ENCODE data around the gene CADM2. TPM values are rescaled to one million over a fixed set of nuclear protein-coding genes. Genes with fewer than 3 reads are reported as not detected.
A peak's percentile ranks its signal among the peaks of the same experiment; 100 is the strongest.

The CADM2 gene
- polyA plus RNA-seq, 3 donors: 0.45 to 0.87 (median 0.83) TPM

DNA sequence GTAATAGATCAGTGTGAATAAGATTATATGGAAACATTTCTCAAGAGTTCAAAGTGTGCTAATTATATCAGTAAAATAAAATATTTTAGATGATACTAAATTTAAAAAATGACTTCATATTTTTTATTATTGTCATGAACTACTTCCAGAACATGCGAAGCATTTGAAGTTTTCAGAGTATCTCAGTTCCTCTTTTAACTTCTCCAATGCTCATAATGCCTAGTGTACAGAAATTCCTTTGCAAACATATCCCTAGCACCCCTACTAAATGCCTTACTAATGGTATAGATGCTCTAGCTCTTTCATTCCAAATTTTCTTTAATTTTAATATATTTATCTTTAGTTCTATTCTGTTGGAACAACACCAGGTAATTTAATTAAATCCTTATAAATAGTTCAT, 580.4 kb downstream of the CADM2 start:
- DNase-seq (ENCODE audit: low read depth in 3 of 3, low spot score in 2 of 3): no peak

DNA sequence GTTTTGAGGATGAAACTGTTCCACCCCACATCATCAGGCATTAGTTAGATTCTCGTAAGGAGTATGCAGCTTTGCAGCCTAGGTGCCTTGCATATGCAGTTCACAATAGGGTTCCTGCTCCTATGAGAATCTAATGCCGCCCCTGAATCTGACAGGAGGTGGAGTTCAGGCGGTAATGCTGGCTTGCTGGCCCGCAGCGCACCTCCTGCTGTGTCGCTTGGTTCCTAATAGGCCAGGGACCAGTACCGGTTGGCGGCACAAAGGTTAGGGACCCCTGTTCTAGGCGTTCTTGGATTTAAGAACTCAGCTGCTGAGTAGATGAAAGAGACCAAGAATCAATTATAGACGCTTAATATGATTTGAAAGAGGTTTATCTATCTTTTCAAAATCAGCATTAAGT, 595.4 kb downstream of the CADM2 start:
- no peak for DNase-seq (ENCODE audit: low read depth in 3 of 3, low spot score in 2 of 3)

DNA sequence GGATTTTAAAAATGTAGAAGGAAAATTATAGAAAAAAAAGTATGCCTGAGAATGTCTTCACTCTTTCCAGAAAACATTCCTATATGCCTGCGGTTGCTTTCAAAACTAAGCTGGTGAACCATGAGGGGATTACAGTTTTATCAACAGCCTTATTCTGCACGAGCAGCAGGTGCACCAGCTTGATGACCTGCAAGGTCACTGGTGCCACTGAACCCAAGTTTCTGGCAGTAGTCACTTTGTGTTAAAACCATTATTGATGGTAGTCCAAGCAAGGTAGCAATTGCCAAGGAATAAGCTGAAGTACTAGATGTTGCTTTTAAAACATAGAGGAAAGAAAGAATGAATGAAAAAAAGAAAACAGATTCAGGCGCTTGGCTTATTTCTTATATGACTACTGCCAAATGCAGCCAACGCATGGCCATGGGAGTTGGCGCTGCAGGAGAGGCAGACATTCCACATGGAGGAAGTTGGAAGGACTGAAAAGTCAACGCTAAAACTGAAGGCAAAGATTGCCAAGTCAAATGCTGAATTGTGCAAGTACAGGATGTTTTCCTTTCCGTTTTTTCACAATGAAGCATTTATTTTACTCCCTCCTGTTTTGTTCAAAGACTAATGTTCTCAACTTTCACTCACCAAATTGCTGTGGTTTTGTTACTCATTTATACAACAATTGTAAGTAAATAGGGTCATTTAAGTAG, 601.4 kb downstream of the CADM2 start:
- no peak for DNase-seq (ENCODE audit: low read depth in 3 of 3, low spot score in 2 of 3)

DNA sequence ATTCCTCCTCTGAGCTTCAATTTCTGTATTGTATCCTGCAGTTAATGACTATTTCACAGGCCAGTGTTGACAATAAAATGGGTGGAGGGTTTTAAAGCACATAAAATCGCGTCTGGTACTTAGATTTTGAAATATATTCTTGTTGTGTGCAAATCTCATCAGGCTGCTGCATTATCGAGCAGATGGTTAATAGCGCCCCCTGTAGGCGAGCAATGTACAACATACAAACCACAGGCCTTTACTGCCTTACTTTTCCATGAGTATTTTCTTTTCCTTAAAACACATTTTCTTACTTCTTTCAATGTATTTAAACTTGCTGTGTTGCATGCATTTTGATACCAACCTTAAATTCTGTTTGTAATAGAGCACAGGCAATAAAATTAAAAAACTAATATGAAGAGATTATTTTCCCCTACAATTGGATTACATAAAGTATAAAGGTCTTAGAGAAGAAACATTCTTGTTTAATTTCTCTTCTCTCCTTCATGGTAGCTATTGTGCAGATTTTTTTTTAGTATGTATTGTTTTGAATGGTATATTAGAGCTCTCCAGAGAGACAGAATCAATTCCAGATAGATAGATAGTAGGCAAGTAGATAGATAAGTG, 608.4 kb downstream of the CADM2 start:
- no peak for DNase-seq (ENCODE audit: low read depth in 3 of 3, low spot score in 2 of 3)

DNA sequence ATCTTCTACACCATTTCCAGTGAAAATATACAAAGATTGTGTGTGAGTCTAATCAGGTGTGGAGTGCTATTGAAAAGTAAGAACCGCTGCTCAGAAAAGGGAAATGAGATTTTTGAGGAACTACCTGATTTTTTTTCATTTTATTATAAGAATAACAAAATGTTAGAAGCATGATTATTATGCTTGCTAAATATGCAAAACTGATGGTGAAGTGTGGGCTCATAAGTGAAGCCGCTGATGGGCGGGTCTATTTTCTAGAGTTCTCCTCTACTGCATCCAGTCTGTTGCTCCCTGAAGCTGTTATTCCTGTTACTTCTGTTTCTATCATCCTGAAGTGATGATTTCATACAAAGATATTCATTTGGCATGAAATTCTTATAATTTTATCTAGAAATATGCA, 612.0 kb downstream of the CADM2 start:
- DNase-seq (ENCODE audit: low read depth in 3 of 3, low spot score in 2 of 3): no peak

DNA sequence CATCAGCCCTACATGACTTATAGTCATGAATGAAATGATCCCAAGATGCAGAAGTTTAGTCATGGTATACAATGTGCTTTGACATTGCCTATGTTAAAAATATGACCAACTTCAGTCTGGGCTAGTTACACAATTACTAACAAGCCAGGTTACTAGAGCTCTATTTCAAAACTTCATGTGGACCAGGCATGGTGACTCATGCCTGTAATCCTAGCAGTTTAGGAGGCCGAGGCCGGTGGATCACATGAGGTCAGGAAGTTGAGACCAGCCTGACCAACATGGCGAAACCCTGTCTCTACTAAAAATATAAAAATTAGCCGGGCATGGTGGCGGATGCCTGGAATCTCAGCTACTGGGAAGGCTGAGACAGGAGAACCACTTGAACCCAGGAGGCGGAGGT, 613.0 kb downstream of the CADM2 start:
- no peak for DNase-seq (ENCODE audit: low read depth in 3 of 3, low spot score in 2 of 3)

DNA sequence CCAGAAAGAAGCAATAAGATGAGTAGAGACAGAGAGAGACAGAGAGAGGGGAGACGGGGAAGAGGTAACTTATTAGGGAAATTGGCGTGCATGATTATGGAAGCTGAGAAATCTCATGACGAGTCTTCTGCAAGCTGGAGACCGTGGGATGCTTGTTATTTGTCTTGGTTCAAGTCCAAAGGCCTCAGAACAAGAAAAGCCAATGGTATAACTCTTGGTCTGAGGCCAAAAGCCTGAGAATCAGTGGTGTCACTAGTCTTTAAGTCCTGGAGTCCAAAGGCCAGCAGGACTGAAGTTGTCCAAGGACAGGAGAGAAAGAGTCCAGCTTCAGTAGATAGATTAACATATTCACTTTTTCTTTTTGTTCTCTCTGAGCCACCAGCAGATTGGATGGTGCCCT, 613.6 kb downstream of the CADM2 start:
- no peak for DNase-seq (ENCODE audit: low read depth in 3 of 3, low spot score in 2 of 3)

DNA sequence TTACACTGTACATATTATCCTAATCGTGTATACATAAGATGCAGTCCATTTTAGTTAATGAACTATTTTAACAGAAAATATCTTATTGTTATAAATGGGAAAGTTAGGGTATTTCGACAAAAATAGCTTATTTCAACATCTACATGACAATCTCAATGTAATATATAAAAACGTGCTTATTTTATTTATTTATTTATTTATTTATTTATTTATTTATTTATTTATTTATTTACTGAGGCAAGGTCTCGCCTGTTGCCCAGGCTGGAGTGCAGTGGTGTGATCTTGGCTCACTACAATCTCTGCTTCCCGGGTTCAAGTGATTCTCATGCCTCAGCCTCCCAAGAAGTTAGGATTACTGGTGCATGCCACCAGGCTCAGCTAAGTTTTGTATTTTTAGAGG, 614.2 kb downstream of the CADM2 start:
- no peak for DNase-seq (ENCODE audit: low read depth in 3 of 3, low spot score in 2 of 3)

DNA sequence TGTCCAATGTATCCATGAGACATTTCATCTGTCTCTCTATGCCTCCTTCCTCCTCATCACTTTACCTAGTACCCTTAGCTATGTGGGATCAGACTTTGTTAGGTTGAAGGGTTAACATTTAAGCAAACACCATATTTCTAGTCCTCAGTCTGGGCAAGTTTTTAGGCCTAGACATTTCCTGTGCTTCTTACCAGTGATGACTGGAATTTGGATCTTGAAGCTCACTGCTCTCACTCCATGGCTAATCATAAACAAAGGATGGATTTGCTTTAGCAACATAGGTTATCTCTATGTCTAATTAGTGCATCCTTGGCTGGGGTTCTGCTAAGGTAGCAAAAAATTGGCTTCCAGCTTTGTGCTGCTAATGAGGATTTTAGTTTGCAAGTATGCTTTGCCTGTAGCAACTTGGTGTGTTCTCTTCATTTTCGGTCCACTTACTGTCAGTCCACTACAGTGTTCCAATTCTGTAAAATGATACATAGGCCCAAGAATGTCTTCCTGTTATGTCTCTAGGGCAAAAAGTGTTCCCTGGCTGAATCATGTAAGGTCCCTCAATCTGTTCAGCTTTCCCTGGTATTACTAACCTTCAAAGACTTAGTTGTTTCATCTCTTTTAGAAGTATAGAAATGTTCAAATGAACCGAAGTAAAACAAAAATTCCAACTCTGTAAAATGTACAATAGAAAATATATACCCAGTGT, 615.4 kb downstream of the CADM2 start:
- DNase-seq (ENCODE audit: low read depth in 3 of 3, low spot score in 2 of 3): no peak

DNA sequence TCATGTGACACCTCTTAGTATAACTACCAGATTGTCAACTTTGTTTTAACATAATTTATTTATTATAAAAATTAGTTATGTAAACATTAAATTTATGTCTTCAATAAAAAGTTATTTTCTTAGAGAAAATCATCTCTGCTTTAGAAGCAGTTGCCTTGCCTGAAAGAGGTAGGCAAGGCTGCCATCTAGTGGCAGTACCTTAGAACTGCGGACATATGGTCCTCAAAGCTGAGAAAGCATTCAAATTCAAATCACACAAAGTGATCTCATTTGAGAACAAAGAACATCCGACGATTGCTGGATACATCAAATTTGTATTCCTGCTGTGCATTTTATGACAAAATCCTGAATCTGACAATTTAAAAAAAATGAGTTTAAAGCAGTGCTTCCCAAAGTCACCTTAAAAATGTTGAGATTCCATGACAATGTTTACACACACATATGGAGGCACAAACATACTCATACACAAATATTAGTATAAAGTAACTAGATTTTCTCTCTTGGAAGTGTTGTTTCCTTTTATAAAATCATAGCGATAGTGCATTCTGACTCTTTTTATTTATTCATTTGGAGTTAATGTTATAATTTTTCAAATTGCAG, 617.4 kb downstream of the CADM2 start:
- DNase-seq (ENCODE audit: low read depth in 3 of 3, low spot score in 2 of 3): peak in 2 of 3 donors; percentile 33 to 36

DNA sequence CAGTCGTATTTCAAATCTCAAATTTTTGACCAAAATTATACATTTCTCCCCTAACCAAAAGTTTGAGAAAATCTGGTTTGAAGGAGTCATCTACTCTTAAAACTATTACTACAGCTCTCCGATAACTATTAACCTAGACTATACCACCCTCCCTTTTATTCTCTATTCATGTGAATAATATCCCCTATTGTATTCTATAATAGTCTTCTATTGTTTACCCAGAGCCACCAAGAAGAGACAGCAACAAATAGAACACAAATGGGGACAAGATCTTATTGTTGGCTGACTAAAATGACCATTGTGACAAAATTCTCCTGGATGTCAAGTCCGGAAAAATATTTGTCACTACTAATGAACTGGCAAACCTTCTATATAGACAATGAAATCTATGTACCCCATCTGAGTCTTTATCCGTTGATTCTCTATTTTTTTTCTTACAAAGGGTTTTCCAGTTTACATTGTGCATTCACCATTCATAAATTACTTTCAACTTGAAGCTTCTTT, 618.0 kb downstream of the CADM2 start:
- no peak for DNase-seq (ENCODE audit: low read depth in 3 of 3, low spot score in 2 of 3)

DNA sequence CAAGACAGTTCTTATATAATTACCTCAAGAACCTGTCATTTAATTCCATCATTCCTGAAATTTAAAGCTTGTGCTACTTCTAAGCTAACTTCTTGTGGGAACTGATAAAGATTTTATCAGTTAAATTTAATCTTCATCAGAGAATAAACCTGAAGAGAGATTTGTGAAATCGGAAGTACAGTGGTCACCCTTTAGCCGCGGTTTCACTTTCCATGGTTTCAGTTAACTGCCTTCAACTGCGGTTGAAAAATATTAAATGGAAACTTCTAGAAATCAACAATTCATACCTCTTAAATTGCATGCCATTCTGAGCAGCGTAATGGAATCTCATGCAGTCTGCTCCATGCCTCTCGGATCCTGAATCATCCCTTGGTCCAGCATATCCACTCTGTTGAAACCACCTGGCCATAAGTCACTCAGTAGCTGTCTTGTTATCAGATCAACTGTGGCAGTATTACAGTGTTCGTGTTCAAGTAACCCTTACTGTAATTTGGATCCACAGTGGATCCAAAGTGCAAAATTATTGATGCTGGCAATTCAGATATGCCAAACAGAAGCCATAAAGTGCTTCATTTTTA, 626.1 kb downstream of the CADM2 start:
- DNase-seq (ENCODE audit: low read depth in 3 of 3, low spot score in 2 of 3): no peak

DNA sequence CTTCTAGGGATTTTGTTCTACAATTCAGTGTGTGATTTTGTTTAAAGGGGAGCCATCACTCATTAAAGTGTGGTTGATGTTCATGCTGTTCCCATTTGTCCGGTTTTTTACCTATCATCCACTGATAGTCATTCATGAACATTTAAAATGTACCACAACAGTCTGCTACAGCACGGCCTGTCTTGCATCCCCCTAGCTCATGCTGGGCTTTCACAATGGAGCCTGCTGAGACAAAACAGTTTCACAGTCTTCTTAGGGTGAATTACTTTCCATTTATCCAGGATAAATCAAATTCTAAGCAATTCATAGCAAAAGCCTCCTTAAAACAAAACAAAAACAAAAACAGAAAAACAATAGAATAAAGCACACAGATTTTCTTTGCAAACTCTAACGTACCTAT, 627.2 kb downstream of the CADM2 start:
- DNase-seq (ENCODE audit: low read depth in 3 of 3, low spot score in 2 of 3): no peak

DNA sequence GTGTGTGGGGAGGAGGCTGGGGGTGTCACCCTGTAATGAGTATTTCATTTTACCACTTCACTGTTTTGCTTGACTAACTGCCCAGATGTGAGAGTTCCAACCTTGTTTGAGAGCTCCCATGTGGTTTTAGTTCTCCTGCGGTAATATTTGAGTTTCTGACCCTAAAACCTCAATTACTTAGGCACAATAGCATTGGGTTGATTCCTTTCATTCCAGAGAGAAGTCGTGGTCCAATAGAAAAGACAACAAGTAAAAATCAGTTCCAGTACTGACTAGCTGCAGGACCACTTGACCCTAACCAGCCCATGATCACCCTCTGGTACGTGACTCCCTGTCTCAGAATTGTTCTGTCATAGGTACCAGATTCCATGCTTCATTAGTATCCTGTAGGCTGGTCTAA, 630.4 kb downstream of the CADM2 start:
- no peak for DNase-seq (ENCODE audit: low read depth in 3 of 3, low spot score in 2 of 3)

DNA sequence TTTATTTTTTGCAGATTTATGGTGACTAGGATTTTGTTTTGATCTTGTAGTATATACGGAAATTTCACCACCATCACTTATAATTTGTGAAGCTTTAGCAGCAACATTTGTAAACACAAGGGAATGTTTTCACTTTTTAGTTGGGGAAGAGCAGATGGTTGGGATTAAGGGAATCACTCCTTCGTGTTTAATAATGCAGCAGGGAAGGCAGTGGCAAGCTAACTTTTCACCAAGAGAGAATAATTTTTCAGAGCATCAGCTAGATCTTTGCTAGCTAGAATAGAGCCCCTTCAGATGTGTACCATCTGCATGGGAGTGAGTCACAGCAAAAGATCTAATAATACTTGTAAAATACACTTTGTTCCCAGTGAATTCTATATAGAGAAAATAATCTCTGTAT, 632.7 kb downstream of the CADM2 start:
- DNase-seq (ENCODE audit: low read depth in 3 of 3, low spot score in 2 of 3): no peak

DNA sequence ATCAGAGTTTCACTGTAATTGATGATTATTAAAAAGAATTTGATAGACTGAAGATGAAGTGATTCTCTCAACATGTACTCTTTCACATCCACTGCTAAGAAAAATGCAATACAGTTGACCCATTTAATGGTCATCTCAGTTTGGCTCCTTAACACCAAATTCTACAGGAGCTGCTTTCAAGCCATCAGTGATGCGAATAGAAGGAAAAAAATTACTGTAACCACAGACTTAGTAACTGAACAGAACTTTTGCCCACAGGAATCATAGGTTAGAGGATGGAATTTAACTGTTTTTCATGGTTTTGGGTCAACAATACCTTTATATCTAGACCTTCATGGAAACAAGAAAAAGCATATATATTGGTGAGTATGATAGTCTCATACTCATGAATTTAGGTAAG, 633.5 kb downstream of the CADM2 start:
- DNase-seq (ENCODE audit: low read depth in 3 of 3, low spot score in 2 of 3): no peak

DNA sequence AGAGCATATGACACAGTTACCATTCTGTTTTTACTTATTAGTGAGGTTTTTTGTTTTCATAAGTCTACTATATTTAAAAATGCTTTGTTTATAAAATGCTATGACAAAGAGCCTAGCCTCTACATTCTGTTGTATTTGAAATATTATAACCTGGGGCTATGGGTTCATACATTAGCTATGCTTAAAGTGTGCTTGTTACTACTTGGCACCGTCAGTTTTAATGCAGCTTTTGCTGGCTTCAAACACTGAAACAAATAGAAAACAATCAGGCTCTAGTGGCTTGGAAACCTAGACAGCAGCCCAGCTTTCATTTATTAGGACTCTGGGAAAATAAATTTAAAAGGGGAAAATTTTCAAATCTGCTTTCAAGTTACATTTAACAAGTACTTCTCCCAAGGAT, 635.9 kb downstream of the CADM2 start:
- DNase-seq (ENCODE audit: low read depth in 3 of 3, low spot score in 2 of 3): no peak

DNA sequence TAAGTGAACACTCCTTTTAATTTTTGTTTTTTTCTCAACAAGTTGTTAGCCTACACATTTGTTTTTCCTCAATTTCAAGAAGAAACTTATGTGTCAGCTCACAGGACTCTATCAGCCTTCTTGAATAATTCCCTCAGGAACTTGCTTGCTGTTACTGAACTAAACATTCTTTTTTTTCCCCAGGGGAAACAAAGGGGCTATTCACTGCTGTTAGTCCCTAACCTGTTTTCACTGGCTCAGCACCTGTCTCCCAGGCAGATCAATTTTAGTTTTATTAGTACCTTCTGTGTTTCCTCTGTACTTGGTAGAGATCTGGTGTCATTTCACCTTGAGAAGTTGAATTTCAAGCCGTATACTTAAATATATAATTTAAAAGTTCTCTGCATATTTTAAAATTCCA, 644.6 kb downstream of the CADM2 start:
- DNase-seq (ENCODE audit: low read depth in 3 of 3, low spot score in 2 of 3): no peak

DNA sequence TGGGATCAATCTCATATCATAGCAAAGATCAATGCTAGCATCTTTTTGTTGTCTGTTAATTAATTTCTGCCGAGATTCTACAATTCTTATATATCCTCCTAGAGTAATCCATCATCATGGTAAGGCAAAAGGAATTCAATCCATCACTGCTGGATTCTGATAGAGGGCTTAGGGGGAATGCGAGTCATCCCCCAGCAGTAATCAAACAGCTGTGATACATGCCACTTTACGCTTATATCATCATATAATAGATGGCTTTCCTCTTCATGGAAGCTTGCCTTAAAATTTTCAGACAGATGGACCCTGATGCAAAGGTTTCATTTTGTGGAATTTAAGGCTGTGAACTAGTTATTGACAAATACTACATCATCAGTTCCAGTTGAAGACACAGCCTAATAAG, 645.9 kb downstream of the CADM2 start:
- DNase-seq (ENCODE audit: low read depth in 3 of 3, low spot score in 2 of 3): no peak

DNA sequence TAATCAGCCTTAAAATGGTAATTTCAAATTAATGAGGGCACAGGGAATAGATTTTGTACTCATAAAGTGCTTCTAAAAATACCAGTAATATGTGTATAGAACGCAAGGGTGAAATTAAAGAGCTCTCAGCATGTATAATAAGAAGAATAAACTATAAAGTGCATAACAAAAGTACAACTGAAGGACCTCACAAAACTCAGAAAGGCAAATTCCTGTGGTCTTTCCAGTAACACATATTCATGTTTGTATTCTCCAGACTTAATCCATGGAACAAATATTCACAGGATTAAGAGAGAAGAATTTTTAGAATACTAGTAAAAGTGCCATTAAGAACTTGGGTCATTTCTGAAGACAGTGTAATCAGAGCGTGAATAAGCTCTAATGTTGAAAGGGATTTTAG, 646.3 kb downstream of the CADM2 start:
- DNase-seq (ENCODE audit: low read depth in 3 of 3, low spot score in 2 of 3): no peak

DNA sequence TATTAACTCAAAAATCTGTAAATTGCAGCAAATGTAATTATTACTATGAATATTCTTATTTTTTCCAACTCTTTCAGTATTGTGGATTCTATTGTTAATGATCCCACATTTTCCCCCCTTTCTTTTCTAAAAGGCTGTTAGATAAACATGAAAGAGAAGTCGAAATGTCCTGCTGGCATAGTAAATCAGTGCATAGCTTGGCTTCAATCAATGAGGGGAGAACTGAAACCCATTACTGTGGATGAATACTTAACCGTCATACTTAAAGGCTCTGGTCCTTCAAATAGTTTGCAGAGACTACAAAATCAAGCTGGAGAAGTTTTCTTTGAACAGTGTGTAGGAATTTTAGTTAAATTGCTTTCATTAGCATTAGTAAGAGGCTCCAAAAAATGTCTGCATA, 667.9 kb downstream of the CADM2 start:
- DNase-seq (ENCODE audit: low read depth in 3 of 3, low spot score in 2 of 3): no peak
